HEK293 (cell line): ENCODE data around the gene ICE2.

Source experiments
- CTCF ChIA-PET: fragments of 350-600 bp; formaldehyde crosslinking; extraction: SDS; loops from one replicate; lab custom pipeline; 2021; ENCODE audit warnings: antibody characterized with exemption; lab: Yijun Ruan, JAX
- POLR2A ChIA-PET: fragments of 300-600 bp; formaldehyde crosslinking; extraction: SDS; loops from one replicate; lab custom pipeline; 2020; ENCODE audit warnings: antibody characterized with exemption, inconsistent platforms; lab: Yijun Ruan, JAX
- H3K27ac ChIP-seq: fragments of 200-500 bp; sonication (Bioruptor generic); 2 replicates; pipeline ENCODE4 v1.5.1; 2014; ENCODE audit warnings: low read depth, low read length, control low read depth, inconsistent platforms; ENCODE audit errors: extremely low read depth
- H3K36me3 ChIP-seq, 2 experiments: fragments of 200-500 bp in 1 of 2; sonication (Bioruptor generic) in 1 of 2; 1 replicate in 1 of 2; 2 replicates in 1 of 2; pipeline ENCODE4 v1.5.1; 2014 to 2017; ENCODE audit warnings: inconsistent platforms in 2 of 2, low read length in 2 of 2; ENCODE audit not compliant: control insufficient read depth in 2 of 2, insufficient read depth in 1 of 2
- H3K4me1 ChIP-seq: fragments of 200-500 bp; sonication (Bioruptor generic); 2 replicates; pipeline ENCODE4 v1.5.1; 2014; ENCODE audit warnings: mild to moderate bottlenecking, low read length, inconsistent platforms; ENCODE audit not compliant: control insufficient read depth, insufficient read depth
- H3K4me3 ChIP-seq: 2 replicates; pipeline ENCODE4 v1.5.1; 2011; ENCODE audit warnings: low read depth, mild to moderate bottlenecking, control low read depth, low read length, moderate library complexity
- H3K9me3 ChIP-seq: fragments of 200-500 bp; sonication (Bioruptor generic); 2 replicates; pipeline ENCODE4 v1.5.1; 2014; ENCODE audit warnings: low read depth, low read length, inconsistent platforms; ENCODE audit not compliant: control insufficient read depth, insufficient read depth
- BCL11A ChIP-seq: fragments of 450-650 bp; formaldehyde crosslinking; IDR thresholded peaks from 2 replicates; pipeline ENCODE4 v1.5.1; 2016; ENCODE audit warnings: low read depth, missing biosample characterization, missing genetic modification characterization
- GLIS1 ChIP-seq: fragments of 450-650 bp; formaldehyde crosslinking; IDR thresholded peaks from 2 replicates; pipeline ENCODE4 v1.5.1; 2016; ENCODE audit warnings: missing biosample characterization, missing genetic modification characterization
- GLIS2 ChIP-seq: fragments of 450-650 bp; formaldehyde crosslinking; IDR thresholded peaks from 2 replicates; pipeline ENCODE4 v1.5.1; 2016; ENCODE audit warnings: missing biosample characterization, missing genetic modification characterization
- HOXA7 ChIP-seq: sonication (generic); formaldehyde crosslinking; IDR thresholded peaks from 2 replicates; pipeline ENCODE4 v1.8.1; 2022; ENCODE audit warnings: missing genetic modification reagents, borderline replicate concordance
- KLF8 ChIP-seq: fragments of 450-650 bp; formaldehyde crosslinking; IDR thresholded peaks from 2 replicates; pipeline ENCODE4 v1.5.1; 2016; ENCODE audit warnings: missing biosample characterization, missing genetic modification characterization
- MEIS1 ChIP-seq: sonication (generic); formaldehyde crosslinking; IDR thresholded peaks from 2 replicates; pipeline ENCODE4 v1.8.1; 2022; ENCODE audit warnings: missing genetic modification reagents, mild to moderate bottlenecking, borderline replicate concordance
- MYNN ChIP-seq: fragments of 450-650 bp; formaldehyde crosslinking; IDR thresholded peaks from 2 replicates; pipeline ENCODE4 v1.5.1; 2016; ENCODE audit warnings: missing biosample characterization, missing genetic modification characterization, borderline replicate concordance
- OSR2 ChIP-seq: fragments of 450-650 bp; formaldehyde crosslinking; IDR thresholded peaks from 2 replicates; pipeline ENCODE4 v1.5.1; 2016; ENCODE audit warnings: missing biosample characterization, missing genetic modification characterization
- SALL2 ChIP-seq: fragments of 450-650 bp; formaldehyde crosslinking; IDR thresholded peaks from 2 replicates; pipeline ENCODE4 v1.5.0; 2017; ENCODE audit warnings: missing biosample characterization, mild to moderate bottlenecking, missing genetic modification characterization, borderline replicate concordance
- YY1 ChIP-seq: fragments of 450-650 bp; formaldehyde crosslinking; IDR thresholded peaks from 2 replicates; pipeline ENCODE4 v1.5.1; 2018; ENCODE audit warnings: missing biosample characterization, missing genetic modification characterization
- ZBTB1 ChIP-seq: fragments of 450-650 bp; formaldehyde crosslinking; IDR thresholded peaks from 2 replicates; pipeline ENCODE4 v1.5.1; 2016; ENCODE audit warnings: missing biosample characterization, missing genetic modification characterization
- ZEB2 ChIP-seq: fragments of 450-650 bp; formaldehyde crosslinking; IDR thresholded peaks from 2 replicates; pipeline ENCODE4 v1.5.1; 2016; ENCODE audit warnings: missing biosample characterization, missing genetic modification characterization
- ZNF146 ChIP-seq: fragments of 450-650 bp; formaldehyde crosslinking; IDR thresholded peaks from 2 replicates; pipeline ENCODE4 v1.5.1; 2016; ENCODE audit warnings: missing biosample characterization, missing genetic modification characterization
- ZNF16 ChIP-seq: fragments of 450-650 bp; formaldehyde crosslinking; IDR thresholded peaks from 2 replicates; pipeline ENCODE4 v1.5.1; 2016; ENCODE audit warnings: low read depth, missing biosample characterization, missing genetic modification characterization
- ZNF274 ChIP-seq, 2 experiments: fragments of 200-500 bp in 1 of 2; fragments of 450-650 bp in 1 of 2; sonication (Bioruptor generic) in 1 of 2; formaldehyde crosslinking in 1 of 2; IDR thresholded peaks; 2 replicates each; pipeline versions ENCODE4 v1.5.1 to v1.6.1; 2014 to 2016; ENCODE audit warnings: borderline replicate concordance in 1 of 2, inconsistent platforms in 1 of 2, low read length in 1 of 2, missing biosample characterization in 1 of 2, missing genetic modification characterization in 1 of 2
- ZNF37A ChIP-seq: fragments of 450-650 bp; IDR thresholded peaks from 2 replicates; pipeline ENCODE4 v1.5.1; 2018; ENCODE audit warnings: missing biosample characterization, missing genetic modification characterization
- ZNF404 ChIP-seq: fragments of 450-650 bp; formaldehyde crosslinking; IDR thresholded peaks from 2 replicates; pipeline ENCODE4 v1.5.1; 2017; ENCODE audit warnings: missing biosample characterization, missing genetic modification characterization
- ZNF423 ChIP-seq: fragments of 450-650 bp; formaldehyde crosslinking; IDR thresholded peaks from 2 replicates; pipeline ENCODE4 v1.5.1; 2016; ENCODE audit warnings: missing biosample characterization, missing genetic modification characterization
- ZNF426 ChIP-seq: fragments of 450-650 bp; formaldehyde crosslinking; IDR thresholded peaks from 2 replicates; pipeline ENCODE4 v1.5.1; 2017; ENCODE audit warnings: missing biosample characterization, missing genetic modification characterization, mild to moderate bottlenecking, inconsistent platforms, moderate library complexity
- ZNF473 ChIP-seq: fragments of 450-650 bp; formaldehyde crosslinking; IDR thresholded peaks from 2 replicates; pipeline ENCODE4 v1.5.1; 2017; ENCODE audit warnings: missing biosample characterization, missing genetic modification characterization
- ZNF510 ChIP-seq: fragments of 450-650 bp; formaldehyde crosslinking; IDR thresholded peaks from 2 replicates; pipeline ENCODE4 v1.5.1; 2018; ENCODE audit warnings: mild to moderate bottlenecking, missing genetic modification characterization, missing biosample characterization; ENCODE audit not compliant: insufficient replicate concordance
- ZNF530 ChIP-seq: fragments of 450-650 bp; formaldehyde crosslinking; IDR thresholded peaks from 2 replicates; pipeline ENCODE4 v1.5.1; 2016; ENCODE audit warnings: low read depth, missing biosample characterization, missing genetic modification characterization
- ZNF561 ChIP-seq: fragments of 450-650 bp; IDR thresholded peaks from 2 replicates; pipeline ENCODE4 v1.5.1; 2018; ENCODE audit warnings: missing biosample characterization, missing genetic modification characterization, borderline replicate concordance
- ZNF571 ChIP-seq: fragments of 450-650 bp; formaldehyde crosslinking; IDR thresholded peaks from 2 replicates; pipeline ENCODE4 v1.5.0; 2017; ENCODE audit warnings: missing biosample characterization, missing genetic modification characterization
- ZNF596 ChIP-seq: fragments of 450-650 bp; IDR thresholded peaks from 2 replicates; pipeline ENCODE4 v1.5.0; 2018; ENCODE audit warnings: missing biosample characterization, mild to moderate bottlenecking, missing genetic modification characterization, moderate library complexity
- ZNF600 ChIP-seq: fragments of 450-650 bp; formaldehyde crosslinking; IDR thresholded peaks from 2 replicates; pipeline ENCODE4 v1.5.1; 2016; ENCODE audit warnings: missing biosample characterization, missing genetic modification characterization
- ZNF621 ChIP-seq: fragments of 450-650 bp; formaldehyde crosslinking; IDR thresholded peaks from 2 replicates; pipeline ENCODE4 v1.5.1; 2017; ENCODE audit warnings: missing biosample characterization, missing genetic modification characterization
- ZNF660 ChIP-seq: fragments of 450-650 bp; IDR thresholded peaks from 2 replicates; pipeline ENCODE4 v1.5.1; 2018; ENCODE audit warnings: missing biosample characterization, mild to moderate bottlenecking, missing genetic modification characterization
- ZNF701 ChIP-seq: fragments of 450-650 bp; formaldehyde crosslinking; IDR thresholded peaks from 2 replicates; pipeline ENCODE4 v1.5.1; 2016; ENCODE audit warnings: missing biosample characterization, missing genetic modification characterization
- ZNF707 ChIP-seq: fragments of 450-650 bp; formaldehyde crosslinking; IDR thresholded peaks from 2 replicates; pipeline ENCODE4 v1.5.1; 2016; ENCODE audit warnings: missing biosample characterization, missing genetic modification characterization
- TF ChIP-seq, protein P1 (sequence below): fragments of 450-650 bp; formaldehyde crosslinking; IDR thresholded peaks from 2 replicates; pipeline ENCODE4 v1.5.1; 2017; ENCODE audit warnings: missing biosample characterization, missing genetic modification characterization
- TF ChIP-seq, protein P2 (sequence below): fragments of 450-650 bp; IDR thresholded peaks from 2 replicates; pipeline ENCODE4 v1.5.1; 2018; ENCODE audit warnings: missing biosample characterization, mild to moderate bottlenecking, missing genetic modification characterization

Gene ICE2

DNA sequence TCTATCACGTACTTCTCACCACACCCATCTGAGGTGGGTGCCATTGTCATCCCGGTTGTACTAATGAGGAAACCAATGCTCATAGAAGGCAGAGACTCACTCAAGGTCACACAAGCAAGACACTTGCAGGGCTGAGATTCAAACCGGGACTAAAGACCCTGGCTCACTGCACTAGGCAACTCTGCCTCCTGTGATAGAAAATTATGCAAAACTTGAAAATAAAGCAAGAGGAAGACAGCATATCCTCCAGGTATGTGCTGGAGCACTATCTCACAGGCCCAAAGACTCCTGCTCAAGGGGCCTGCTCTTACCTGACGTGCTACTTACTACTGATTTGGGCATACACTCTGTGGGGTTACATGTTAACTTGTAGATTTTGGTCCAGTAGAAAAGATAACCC is 106.7 kb downstream of the ICE2 start (continued):
- TF ChIP-seq ZNF404 (tag by site-specific recombination), result no peak
- no peak for TF ChIP-seq ZNF510 (tag by site-specific recombination)
- TF ChIP-seq MEIS1 (CRISPR knock-in tag), result no peak
- TF ChIP-seq ZBTB1, result no peak
- no peak for TF ChIP-seq ZNF274 (IDR thresholded peaks at IDR 0.05; ENCODE audit: low read length)
- TF ChIP-seq ZNF274 (tag by site-specific recombination; IDR thresholded peaks at IDR 0.05; ENCODE audit: borderline replicate concordance), result no peak

GRCh38 chr15:60371175-60372051 is 107.5 kb downstream of the ICE2 start:
- POLR2A ChIA-PET, result interaction anchor here (1.4 kb wide), 1 partner anchor 27 kb away, joined by 8 read pairs; the partner anchor contains the start of gene ANXA2
- Histone ChIP-seq H3K4me3 (no peak overlapping the region), H3K4me1 (peaks cover 13% of the 10 kb centered on the region), H3K36me3 (peaks cover 0 to 44% of the 10 kb centered on the region in 2 experiments; a peak in 2 of 3 replicates), H3K27ac (no peak overlapping the region), H3K9me3 (no peaks in the 10 kb centered on the region)
- CTCF ChIA-PET, result no interaction called here
- TF ChIP-seq KLF8 (tag by site-specific recombination) (no peak), ZNF473 (tag by site-specific recombination) (no peak), ZNF37A (no peak), OSR2 (tag by site-specific recombination) (no peak), ZNF16 (no peak), ZNF600 (tag by site-specific recombination) (peak; percentile 68; the same call in 1 of the 2 replicates), ZEB2 (tag by site-specific recombination) (peak; percentile 73; the same call in 1 of the 2 replicates), ZNF596 (tag by site-specific recombination) (no peak), YY1 (tag by site-specific recombination) (no peak), GLIS2 (tag by site-specific recombination) (0 out of 2 replicates have a peak, but pooled peaks have one; percentile 17), ZNF274 (IDR thresholded peaks at IDR 0.05; ENCODE audit: low read length) (no peak), ZNF274 (tag by site-specific recombination; IDR thresholded peaks at IDR 0.05; ENCODE audit: borderline replicate concordance) (no peak), ZNF571 (tag by site-specific recombination) (no peak), ZNF660 (tag by site-specific recombination) (peak; percentile 58; the same call in 1 of the 2 replicates), HOXA7 (CRISPR knock-in tag) (no peak), ZNF530 (tag by site-specific recombination) (no peak), ZNF561 (tag by site-specific recombination) (no peak), ZNF701 (tag by site-specific recombination) (no peak), ZNF426 (tag by site-specific recombination) (no peak), ZNF621 (no peak), ZNF707 (tag by site-specific recombination) (no peak), GLIS1 (peak; percentile 82), ZNF423 (tag by site-specific recombination) (no peak), SALL2 (no peak), BCL11A (tag by site-specific recombination) (no peak), ZNF146 (tag by site-specific recombination) (no peak), MYNN (tag by site-specific recombination) (no peak)
- TF ChIP-seq, protein P1, sequence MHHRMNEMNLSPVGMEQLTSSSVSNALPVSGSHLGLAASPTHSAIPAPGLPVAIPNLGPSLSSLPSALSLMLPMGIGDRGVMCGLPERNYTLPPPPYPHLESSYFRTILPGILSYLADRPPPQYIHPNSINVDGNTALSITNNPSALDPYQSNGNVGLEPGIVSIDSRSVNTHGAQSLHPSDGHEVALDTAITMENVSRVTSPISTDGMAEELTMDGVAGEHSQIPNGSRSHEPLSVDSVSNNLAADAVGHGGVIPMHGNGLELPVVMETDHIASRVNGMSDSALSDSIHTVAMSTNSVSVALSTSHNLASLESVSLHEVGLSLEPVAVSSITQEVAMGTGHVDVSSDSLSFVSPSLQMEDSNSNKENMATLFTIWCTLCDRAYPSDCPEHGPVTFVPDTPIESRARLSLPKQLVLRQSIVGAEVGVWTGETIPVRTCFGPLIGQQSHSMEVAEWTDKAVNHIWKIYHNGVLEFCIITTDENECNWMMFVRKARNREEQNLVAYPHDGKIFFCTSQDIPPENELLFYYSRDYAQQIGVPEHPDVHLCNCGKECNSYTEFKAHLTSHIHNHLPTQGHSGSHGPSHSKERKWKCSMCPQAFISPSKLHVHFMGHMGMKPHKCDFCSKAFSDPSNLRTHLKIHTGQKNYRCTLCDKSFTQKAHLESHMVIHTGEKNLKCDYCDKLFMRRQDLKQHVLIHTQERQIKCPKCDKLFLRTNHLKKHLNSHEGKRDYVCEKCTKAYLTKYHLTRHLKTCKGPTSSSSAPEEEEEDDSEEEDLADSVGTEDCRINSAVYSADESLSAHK (tag by site-specific recombination), result no peak
- TF ChIP-seq, protein P2, sequence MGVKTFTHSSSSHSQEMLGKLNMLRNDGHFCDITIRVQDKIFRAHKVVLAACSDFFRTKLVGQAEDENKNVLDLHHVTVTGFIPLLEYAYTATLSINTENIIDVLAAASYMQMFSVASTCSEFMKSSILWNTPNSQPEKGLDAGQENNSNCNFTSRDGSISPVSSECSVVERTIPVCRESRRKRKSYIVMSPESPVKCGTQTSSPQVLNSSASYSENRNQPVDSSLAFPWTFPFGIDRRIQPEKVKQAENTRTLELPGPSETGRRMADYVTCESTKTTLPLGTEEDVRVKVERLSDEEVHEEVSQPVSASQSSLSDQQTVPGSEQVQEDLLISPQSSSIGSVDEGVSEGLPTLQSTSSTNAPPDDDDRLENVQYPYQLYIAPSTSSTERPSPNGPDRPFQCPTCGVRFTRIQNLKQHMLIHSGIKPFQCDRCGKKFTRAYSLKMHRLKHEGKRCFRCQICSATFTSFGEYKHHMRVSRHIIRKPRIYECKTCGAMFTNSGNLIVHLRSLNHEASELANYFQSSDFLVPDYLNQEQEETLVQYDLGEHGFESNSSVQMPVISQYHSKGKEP (tag by site-specific recombination), result no peak
